Stimulated activated CD4-positive, alpha-beta T cell treated with anti-CD3 and anti-CD28 coated beads, Interleukin-1b, Interleukin-23, amount 100 ng/mL, for 48 hours (primary cell): ENCODE results near the gene SIN3A.
"Not testable (repeated sequence)": the region's sequence is repeated elsewhere in the genome, so short reads cannot be mapped to it uniquely, and the experiment has no call there.

Source experiments
- DNase-seq: peaks from one replicate; pipeline ENCODE4 v3.0.0-alpha.2; 2020

The SIN3A gene

GRCh38 chr15:75332093-75332492 lies 119.4 kb downstream of the SIN3A start:
- DNase-seq = not testable (repeated sequence)

- DNase-seq = no peak
These were observed 121.9 kb downstream of the SIN3A start for GRCh38 chr15:75329571-75329970.

DNA sequence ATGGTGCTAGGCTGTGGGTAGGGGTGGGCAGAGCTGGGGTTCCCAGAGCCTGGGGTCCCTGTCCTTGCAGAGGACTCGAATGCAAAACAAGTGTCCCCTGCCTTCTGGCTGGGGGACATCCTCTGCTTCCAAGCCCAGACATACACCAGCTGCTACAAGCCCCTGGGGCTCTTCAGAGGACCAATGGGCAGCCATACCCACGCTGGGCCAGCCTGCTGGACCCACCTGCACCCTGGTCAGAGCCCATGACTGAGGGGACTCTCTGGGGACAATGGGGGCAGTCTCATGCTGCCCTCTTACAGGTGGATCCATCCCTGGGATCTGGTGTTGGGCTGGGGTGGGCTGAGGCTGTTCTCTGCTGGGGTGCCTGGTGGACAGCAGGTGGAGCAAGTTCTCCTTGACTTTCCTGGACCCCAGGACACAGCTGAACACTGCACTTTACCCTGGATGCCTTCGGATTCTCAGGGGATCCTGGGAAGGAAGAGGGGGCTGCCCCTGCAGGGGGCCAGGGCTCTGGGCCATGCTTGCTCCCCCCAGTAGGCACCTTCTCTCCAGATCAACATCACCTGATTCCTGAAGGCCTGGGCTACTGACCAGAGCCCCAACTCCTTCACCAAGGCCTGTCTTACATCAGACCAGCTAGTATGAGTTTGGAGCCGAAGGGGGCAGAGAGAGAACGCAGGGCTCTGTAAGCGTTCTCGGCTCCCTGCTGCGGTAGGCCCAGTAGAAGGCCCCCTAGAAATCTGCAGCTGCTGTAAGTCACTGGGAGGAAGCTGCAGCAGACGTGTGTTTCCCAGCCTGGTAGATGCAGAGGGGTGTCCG lies 122.8 kb downstream of the SIN3A start:
- no peak for DNase-seq

DNA sequence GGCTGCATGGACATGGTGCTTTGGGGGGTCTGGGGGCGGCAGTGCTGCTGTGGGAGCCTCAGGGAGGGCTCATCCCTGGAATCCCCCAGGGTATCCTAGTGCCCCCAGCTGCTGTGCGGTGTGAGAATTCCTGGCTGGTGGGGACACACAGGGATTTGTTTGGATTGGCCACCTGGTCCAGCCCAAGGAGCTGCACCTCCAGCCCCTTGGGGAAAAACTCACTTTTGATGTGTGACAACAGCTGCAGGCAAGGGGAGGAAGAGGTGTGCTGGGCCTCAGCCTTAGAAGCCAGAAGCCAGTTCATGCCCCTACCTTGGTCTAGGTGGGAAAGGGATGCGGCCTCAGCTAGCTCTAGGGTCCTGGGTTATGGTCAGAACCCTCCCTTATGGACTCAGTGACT lies 124.0 kb downstream of the SIN3A start:
- DNase-seq = no peak

DNA sequence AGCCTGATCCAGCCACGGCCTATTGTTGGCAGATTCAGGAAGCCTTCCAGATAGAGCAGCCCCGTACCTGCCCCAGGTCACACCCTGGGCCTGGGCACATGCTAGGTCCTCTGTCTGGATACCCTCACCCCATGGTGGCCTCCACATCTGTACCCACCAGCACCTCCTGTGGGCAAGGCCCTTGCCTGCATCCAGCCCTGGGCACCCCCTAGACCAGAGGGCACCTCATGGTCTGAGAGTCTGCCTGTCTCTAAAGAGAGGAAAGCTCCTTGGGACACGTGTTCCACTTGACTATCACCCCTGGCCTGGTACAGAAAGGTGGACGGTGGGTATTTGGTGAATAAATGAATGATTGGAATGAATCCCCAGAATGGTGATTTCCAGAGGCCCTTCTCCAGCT lies 124.5 kb downstream of the SIN3A start:
- DNase-seq = no peak

DNA sequence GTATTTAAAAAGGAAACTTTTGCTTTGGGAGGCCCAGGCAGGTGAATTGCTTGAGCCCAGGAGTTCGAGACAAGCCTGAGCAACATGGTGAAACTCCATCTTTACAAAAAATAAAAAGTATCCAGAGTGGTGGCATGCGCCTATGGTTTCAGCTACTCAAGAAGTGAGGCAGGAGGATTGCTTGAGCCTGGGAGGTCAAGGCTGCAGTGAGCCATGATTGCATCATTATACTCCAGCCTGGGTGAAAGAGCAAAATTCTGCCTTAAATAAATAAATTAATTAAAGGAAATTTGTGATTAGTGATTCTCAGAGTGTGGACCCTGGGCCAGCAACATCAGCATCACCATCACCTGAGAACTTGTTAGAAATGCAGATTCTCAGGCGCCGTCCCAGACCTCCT lies 125.6 kb downstream of the SIN3A start:
- DNase-seq = no peak

- no peak for DNase-seq
These were observed 129.8 kb downstream of the SIN3A start for GRCh38 chr15:75321711-75322110.
